ENCODE measurements around the gene NPSR1. TPM values are rescaled to one million over a fixed set of nuclear protein-coding genes. Genes with fewer than 3 reads are reported as not detected.
"Not testable (repeated sequence)": the region's sequence is repeated elsewhere in the genome, so short reads cannot be mapped to it uniquely, and the experiment has no call there.

Gene NPSR1
- total RNA-seq, 2 donors from 2014 or later: not detected

DNA sequence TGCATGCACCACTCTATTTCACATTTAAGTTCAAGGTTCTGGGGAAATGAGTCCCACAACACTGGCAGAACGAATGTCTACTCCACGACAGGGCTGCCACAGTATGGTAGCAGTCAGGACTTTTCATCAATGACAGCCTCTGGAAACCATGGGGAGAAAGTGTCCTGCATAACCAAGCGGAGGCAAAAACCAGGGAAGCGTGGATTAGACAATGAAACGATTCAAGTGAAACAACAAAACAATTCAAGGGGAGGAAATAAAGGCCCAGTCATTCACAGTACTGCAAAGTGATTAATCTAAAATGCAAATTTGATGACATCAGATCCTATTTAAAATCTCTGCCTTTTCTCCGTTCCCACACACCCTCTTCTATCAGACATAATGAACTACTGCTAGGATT lies 211.0 kb downstream of the NPSR1 start:
- no peaks in the 10 kb centered on the region for H3K27me3 ChIP-seq (replicated peaks; ENCODE audit: insufficient read depth)
- no peaks in the 10 kb centered on the region for H3K36me3 ChIP-seq
- TF ChIP-seq POLR2A (IDR thresholded peaks at IDR 0.05) (no peak), POLR2AphosphoS5 (IDR thresholded peaks at IDR 0.05) (no peak), CTCF (IDR thresholded peaks at IDR 0.05) (no peak)
- WGBS: 87% methylated on average over 6 of the region's 6 CpGs
- DNase-seq (ENCODE audit: low spot score): no peak
- no peaks in the 10 kb centered on the region for H3K4me1 ChIP-seq (replicated peaks)
- H3K27ac ChIP-seq: no peak overlapping the region
- intact Hi-C loops (cut with DNase I): no loop called here
- H3K9me3 ChIP-seq: no peaks in the 10 kb centered on the region
- H3K4me3 ChIP-seq: no peak overlapping the region

GRCh38 chr7:34870041-34870440 lies 212.0 kb downstream of the NPSR1 start:
- intact Hi-C loops (cut with DNase I); H3K27ac ChIP-seq; H3K27me3 ChIP-seq (replicated peaks; ENCODE audit: insufficient read depth); H3K9me3 ChIP-seq; H3K4me1 ChIP-seq (replicated peaks); H3K36me3 ChIP-seq; DNase-seq (ENCODE audit: low spot score); H3K4me3 ChIP-seq: not testable (repeated sequence)
- WGBS: 74% methylated on average over 2 of the region's 2 CpGs

GRCh38 chr7:34874329-34874728 lies 216.3 kb downstream of the NPSR1 start:
- H3K27ac ChIP-seq, H3K36me3 ChIP-seq: not testable (repeated sequence)

GRCh38 chr7:34875481-34875880 lies 217.5 kb downstream of the NPSR1 start:
- no peaks in the 10 kb centered on the region for H3K4me1 ChIP-seq (replicated peaks)
- H3K4me3 ChIP-seq: no peak overlapping the region
- no peak overlapping the region for H3K27ac ChIP-seq
- TF ChIP-seq CTCF (IDR thresholded peaks at IDR 0.05): no peak
- no peak for TF ChIP-seq POLR2AphosphoS5 (IDR thresholded peaks at IDR 0.05)
- no peak for TF ChIP-seq POLR2A (IDR thresholded peaks at IDR 0.05)
- no peak for DNase-seq (ENCODE audit: low spot score)
- H3K27me3 ChIP-seq (replicated peaks; ENCODE audit: insufficient read depth): no peaks in the 10 kb centered on the region
- intact Hi-C loops (cut with DNase I): no loop called here
- WGBS: 82% methylated on average over 5 of the region's 5 CpGs
- no peaks in the 10 kb centered on the region for H3K9me3 ChIP-seq
- H3K36me3 ChIP-seq: no peaks in the 10 kb centered on the region

More at GRCh38 chr7:34874329-34874728, 216.3 kb downstream of the NPSR1 start:
- intact Hi-C loops (cut with DNase I); H3K4me1 ChIP-seq (replicated peaks); H3K4me3 ChIP-seq; H3K9me3 ChIP-seq; H3K27me3 ChIP-seq (replicated peaks; ENCODE audit: insufficient read depth); DNase-seq (ENCODE audit: low spot score): not testable (repeated sequence)
- WGBS: 94% methylated on average over 4 of the region's 4 CpGs

DNA sequence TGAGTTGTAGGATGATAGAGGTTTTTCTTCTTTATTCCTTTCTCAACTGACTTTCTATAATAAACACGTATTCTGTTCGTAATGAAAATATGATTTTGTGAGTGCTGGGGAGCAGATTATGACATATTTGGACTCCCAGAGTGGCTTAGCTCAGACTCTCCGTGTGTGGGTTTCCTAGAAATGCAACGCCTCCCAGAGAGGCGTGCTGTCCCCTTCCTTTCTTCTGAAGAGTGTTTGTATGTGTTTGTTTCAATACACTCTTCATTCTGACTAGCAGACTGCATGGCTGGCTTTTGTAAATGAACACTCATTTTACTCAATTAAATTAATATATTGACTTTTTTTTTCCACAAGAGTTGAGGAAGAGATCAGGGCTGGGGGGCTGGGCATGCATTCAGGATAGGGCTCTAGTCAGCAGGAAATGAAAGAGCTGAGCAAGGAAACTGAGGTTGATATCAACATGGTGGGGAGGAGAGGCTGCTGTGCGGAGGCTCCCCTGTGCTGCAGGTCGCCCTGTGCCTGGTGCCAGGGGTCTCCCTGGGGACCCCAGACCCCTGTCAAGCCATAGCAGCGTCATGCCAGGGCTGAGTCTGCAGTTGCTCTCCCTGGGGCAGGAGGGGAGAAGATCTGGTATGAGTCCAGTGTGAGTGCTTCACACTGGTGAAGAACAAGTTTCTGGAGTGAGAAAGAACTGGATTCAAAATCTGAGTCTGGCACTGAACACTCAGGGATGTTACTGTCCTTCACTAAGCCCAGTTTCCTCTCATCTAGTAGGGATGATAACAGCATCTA lies 221.1 kb downstream of the NPSR1 start:
- H3K9me3 ChIP-seq; H3K4me1 ChIP-seq (replicated peaks); H3K4me3 ChIP-seq; DNase-seq (ENCODE audit: low spot score); H3K27ac ChIP-seq; intact Hi-C loops (cut with DNase I); H3K27me3 ChIP-seq (replicated peaks; ENCODE audit: insufficient read depth); H3K36me3 ChIP-seq: not testable (repeated sequence)
- WGBS: 77% methylated on average over 8 of the region's 8 CpGs

DNA sequence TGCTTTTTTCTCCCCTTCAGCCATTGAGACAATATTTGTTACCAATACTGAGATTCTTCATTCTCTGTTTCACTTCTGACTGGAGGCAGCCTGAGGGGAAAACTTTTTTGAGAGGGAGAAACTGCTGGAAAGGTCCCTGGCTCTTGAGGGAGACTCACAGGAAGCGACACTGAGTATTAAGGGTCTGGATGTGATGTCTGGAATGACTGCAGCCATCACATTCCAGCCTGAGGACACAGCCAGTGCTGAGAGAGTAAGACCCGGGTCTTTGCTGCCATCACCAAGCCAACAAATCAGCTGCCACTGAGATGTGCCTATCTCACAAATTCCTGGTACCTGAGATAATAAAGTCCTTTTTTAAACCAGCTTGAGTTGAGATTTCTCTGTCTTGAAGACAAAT lies 221.9 kb downstream of the NPSR1 start:
- H3K4me3 ChIP-seq: no peak overlapping the region
- no peaks in the 10 kb centered on the region for H3K36me3 ChIP-seq
- no peaks in the 10 kb centered on the region for H3K27me3 ChIP-seq (replicated peaks; ENCODE audit: insufficient read depth)
- H3K4me1 ChIP-seq (replicated peaks): no peaks in the 10 kb centered on the region
- TF ChIP-seq POLR2A (IDR thresholded peaks at IDR 0.05): no peak
- no peak for TF ChIP-seq POLR2AphosphoS5 (IDR thresholded peaks at IDR 0.05)
- TF ChIP-seq CTCF (IDR thresholded peaks at IDR 0.05): no peak
- 76% methylated on average over 2 of the region's 2 CpGs for WGBS
- intact Hi-C loops (cut with DNase I): no loop called here
- no peak overlapping the region for H3K27ac ChIP-seq
- DNase-seq (ENCODE audit: low spot score): no peak
- H3K9me3 ChIP-seq: no peaks in the 10 kb centered on the region

- H3K4me3 ChIP-seq; DNase-seq (ENCODE audit: low spot score); H3K27me3 ChIP-seq (replicated peaks; ENCODE audit: insufficient read depth); intact Hi-C loops (cut with DNase I); H3K36me3 ChIP-seq; H3K4me1 ChIP-seq (replicated peaks); H3K27ac ChIP-seq; H3K9me3 ChIP-seq: not testable (repeated sequence)
- 100% methylated on average over 1 of the region's 1 CpG for WGBS
Observed at GRCh38 chr7:34883855-34884254, 225.8 kb downstream of the NPSR1 start.

Data from prostate gland (tissue), 2 donors.